ENCODE results near the gene UNK.

The UNK gene

DNA sequence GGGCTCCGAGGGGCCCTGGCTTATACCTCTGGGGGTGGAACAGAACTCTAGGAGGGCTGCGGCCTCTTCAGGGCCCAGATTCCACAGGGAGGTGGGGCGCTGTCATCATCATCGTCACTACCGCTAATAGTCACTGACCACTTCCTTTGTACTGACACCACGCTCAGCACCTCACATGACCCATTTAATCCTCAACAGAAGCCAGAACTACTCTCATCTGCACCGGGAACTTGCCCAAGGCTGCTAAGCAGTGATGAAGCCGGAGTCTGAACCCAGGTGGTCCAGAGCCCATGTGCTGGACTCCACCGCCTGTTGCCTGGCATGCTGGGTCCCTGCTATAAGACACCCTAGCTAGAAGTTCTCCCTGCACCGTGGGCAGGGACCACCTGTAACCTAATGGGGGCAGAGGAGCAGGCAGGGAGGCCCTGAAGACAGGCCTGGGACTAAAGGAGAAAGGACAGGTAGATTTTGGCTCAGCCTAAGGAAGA, 47.6 kb downstream of the UNK start:
- TF ChIP-seq TAF1 (IDR thresholded peaks at IDR 0.05; ENCODE audit: low read depth) (no peak), ZBTB7A (IDR thresholded peaks at IDR 0.05; ENCODE audit: low read depth) (no peak), CEBPB (IDR thresholded peaks at IDR 0.05) (no peak), CREB1 (IDR thresholded peaks at IDR 0.05; ENCODE audit: low read depth) (no peak), TCF12 (IDR thresholded peaks at IDR 0.05; ENCODE audit: low read depth) (no peak), EGR1 (IDR thresholded peaks at IDR 0.05) (no peak), TEAD4 (IDR thresholded peaks at IDR 0.05) (no peak), FOXM1 (IDR thresholded peaks at IDR 0.05; ENCODE audit: borderline replicate concordance, low read depth) (no peak), NFIC (IDR thresholded peaks at IDR 0.05) (no peak), EP300 (IDR thresholded peaks at IDR 0.05; ENCODE audit: borderline replicate concordance) (no peak)
- TF ChIP-seq, protein P1, sequence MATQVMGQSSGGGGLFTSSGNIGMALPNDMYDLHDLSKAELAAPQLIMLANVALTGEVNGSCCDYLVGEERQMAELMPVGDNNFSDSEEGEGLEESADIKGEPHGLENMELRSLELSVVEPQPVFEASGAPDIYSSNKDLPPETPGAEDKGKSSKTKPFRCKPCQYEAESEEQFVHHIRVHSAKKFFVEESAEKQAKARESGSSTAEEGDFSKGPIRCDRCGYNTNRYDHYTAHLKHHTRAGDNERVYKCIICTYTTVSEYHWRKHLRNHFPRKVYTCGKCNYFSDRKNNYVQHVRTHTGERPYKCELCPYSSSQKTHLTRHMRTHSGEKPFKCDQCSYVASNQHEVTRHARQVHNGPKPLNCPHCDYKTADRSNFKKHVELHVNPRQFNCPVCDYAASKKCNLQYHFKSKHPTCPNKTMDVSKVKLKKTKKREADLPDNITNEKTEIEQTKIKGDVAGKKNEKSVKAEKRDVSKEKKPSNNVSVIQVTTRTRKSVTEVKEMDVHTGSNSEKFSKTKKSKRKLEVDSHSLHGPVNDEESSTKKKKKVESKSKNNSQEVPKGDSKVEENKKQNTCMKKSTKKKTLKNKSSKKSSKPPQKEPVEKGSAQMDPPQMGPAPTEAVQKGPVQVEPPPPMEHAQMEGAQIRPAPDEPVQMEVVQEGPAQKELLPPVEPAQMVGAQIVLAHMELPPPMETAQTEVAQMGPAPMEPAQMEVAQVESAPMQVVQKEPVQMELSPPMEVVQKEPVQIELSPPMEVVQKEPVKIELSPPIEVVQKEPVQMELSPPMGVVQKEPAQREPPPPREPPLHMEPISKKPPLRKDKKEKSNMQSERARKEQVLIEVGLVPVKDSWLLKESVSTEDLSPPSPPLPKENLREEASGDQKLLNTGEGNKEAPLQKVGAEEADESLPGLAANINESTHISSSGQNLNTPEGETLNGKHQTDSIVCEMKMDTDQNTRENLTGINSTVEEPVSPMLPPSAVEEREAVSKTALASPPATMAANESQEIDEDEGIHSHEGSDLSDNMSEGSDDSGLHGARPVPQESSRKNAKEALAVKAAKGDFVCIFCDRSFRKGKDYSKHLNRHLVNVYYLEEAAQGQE (IDR thresholded peaks at IDR 0.05; ENCODE audit: low read depth), result no peak
- TF ChIP-seq, protein P2, sequence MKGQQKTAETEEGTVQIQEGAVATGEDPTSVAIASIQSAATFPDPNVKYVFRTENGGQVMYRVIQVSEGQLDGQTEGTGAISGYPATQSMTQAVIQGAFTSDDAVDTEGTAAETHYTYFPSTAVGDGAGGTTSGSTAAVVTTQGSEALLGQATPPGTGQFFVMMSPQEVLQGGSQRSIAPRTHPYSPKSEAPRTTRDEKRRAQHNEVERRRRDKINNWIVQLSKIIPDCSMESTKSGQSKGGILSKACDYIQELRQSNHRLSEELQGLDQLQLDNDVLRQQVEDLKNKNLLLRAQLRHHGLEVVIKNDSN (IDR thresholded peaks at IDR 0.05), result no peak
- TF ChIP-seq, protein P3, sequence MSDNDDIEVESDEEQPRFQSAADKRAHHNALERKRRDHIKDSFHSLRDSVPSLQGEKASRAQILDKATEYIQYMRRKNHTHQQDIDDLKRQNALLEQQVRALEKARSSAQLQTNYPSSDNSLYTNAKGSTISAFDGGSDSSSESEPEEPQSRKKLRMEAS (IDR thresholded peaks at IDR 0.05), result no peak

- TF ChIP-seq NFIC (IDR thresholded peaks at IDR 0.05) (no peak), FOXM1 (IDR thresholded peaks at IDR 0.05; ENCODE audit: borderline replicate concordance, low read depth) (no peak), YY1 (IDR thresholded peaks at IDR 0.05; ENCODE audit: low read depth) (no peak)
Observed at GRCh38 chr17:75832652-75833400, 48.2 kb downstream of the UNK start.

DNA sequence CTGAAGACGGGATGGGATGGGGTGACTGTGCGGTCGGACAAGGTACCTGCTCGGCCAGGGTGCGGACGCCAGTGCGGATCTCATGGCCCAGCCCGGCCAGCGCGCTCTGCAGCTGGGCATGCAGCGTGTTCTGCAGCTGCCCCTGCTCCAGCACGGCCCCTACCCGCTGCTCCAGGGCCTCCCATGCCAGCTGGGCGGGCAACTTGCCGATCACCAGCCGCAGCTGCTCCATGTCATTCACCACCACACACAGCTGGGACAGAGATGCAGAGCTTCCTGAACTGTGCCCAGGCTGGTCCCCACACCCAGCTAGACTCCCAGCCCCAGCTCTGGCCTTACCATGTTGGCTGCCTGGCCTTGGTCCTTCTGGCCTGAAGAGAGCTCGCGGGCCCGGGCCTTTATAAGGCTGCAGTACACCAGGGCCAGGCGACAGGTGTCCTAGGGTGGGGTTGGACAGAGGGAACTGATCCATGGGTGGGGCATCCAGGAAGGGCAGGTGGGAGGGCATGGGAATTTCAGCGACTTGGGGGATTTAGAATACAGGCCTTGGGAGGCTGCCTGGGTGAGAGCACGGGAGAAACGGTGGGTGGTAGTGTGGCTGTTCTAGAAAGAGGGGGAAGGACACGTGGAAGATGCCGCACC, 49.8 kb downstream of the UNK start:
- TF ChIP-seq, protein P1 (IDR thresholded peaks at IDR 0.05; ENCODE audit: low read depth), result no peak
- TF ChIP-seq TAF1 (IDR thresholded peaks at IDR 0.05; ENCODE audit: low read depth) (no peak), CEBPB (IDR thresholded peaks at IDR 0.05) (no peak), EGR1 (IDR thresholded peaks at IDR 0.05) (no peak), NFIC (IDR thresholded peaks at IDR 0.05) (no peak)

DNA sequence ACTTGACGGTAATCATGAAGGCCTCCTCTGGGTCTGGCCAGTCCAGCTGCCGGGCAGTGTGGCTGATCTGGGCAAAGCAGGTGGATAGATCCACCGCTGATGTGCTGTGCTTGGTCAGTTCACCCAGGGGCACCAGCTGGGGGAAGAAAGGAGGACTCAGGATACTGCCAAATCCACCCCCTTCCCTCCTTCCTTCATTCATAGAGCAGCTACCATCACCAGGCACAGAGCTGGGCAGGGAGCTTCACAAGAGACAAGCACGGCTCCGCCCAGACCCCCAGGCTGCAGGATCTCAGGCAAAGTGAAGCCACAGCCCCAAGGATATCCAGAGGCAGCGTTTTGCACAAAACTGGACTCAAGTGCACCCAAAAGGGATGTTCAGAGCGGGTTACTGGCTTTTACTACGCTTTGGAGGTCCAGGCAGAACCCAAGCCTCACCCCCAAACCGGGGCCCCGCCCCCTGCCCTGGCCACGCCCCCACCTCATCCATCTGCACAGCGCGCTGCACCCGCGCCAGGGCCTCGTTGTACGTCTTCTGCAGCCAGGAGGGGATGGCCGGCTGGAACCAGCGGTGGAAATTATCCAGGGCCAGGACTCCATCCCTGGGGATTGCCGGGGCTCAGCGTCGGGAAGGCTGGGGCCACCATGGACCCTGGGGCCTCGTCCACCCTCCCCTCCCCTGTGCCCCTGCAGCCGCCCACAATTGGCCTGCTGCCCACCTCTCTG, 50.5 kb downstream of the UNK start:
- TF ChIP-seq FOXM1 (IDR thresholded peaks at IDR 0.05; ENCODE audit: borderline replicate concordance, low read depth) (no peak), CREB1 (IDR thresholded peaks at IDR 0.05; ENCODE audit: low read depth) (no peak), TAF1 (IDR thresholded peaks at IDR 0.05; ENCODE audit: low read depth) (no peak), CEBPB (IDR thresholded peaks at IDR 0.05) (no peak), TEAD4 (IDR thresholded peaks at IDR 0.05) (no peak), YY1 (IDR thresholded peaks at IDR 0.05; ENCODE audit: low read depth) (no peak), EGR1 (IDR thresholded peaks at IDR 0.05) (no peak), ZBTB7A (IDR thresholded peaks at IDR 0.05; ENCODE audit: low read depth) (no peak), NFIC (IDR thresholded peaks at IDR 0.05) (no peak), EP300 (IDR thresholded peaks at IDR 0.05; ENCODE audit: borderline replicate concordance) (no peak), RAD21 (IDR thresholded peaks at IDR 0.05; ENCODE audit: low read depth) (no peak), TCF12 (IDR thresholded peaks at IDR 0.05; ENCODE audit: low read depth) (no peak)
- TF ChIP-seq, protein P3 (IDR thresholded peaks at IDR 0.05), result no peak
- TF ChIP-seq, protein P1 (IDR thresholded peaks at IDR 0.05; ENCODE audit: low read depth), result no peak
- TF ChIP-seq, protein P2 (IDR thresholded peaks at IDR 0.05), result no peak
